HG02943 (cell line): Measurements from ENCODE around the gene CPPED1.

Source experiments
- ATAC-seq: cut with Tn5 transposase; IDR thresholded peaks from one replicate; pipeline ENCODE4 v1.9.1; 2021; ENCODE audit warnings: mild to moderate bottlenecking, low read depth, moderate library complexity; ENCODE audit not compliant: unreplicated experiment

CPPED1 gene

GRCh38 chr16:12742741-12743140, 60.9 kb downstream of the CPPED1 start:
- no peak for ATAC-seq

DNA sequence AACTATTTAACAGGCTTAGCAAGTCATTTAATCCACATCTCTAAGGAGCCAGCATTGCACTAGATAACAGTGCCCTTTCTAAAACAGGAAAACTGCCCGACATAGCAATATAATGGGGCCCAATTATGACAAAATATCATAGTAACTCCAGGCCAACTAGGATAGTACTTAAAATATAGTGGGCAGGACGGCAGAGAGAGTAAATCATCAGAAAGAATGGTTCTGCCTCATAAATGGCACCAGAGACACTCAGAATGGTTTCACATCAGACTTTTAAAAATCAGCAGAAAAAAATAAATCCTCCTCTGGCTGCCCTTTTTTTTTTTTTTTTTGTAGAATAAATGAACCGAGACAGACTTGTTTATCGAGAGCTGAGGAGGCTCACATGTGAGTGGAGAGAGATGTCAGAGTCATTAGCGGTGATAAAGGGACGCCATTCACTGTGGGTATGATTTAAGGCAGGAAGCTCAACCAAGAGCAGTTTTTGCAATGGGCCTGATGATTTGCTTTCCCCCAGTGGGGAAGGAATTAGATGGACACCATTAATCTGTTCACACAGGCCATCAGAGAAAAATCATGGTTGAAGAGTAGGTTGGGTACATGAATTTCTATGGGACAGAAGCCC, 62.6 kb downstream of the CPPED1 start:
- no peak for ATAC-seq

DNA sequence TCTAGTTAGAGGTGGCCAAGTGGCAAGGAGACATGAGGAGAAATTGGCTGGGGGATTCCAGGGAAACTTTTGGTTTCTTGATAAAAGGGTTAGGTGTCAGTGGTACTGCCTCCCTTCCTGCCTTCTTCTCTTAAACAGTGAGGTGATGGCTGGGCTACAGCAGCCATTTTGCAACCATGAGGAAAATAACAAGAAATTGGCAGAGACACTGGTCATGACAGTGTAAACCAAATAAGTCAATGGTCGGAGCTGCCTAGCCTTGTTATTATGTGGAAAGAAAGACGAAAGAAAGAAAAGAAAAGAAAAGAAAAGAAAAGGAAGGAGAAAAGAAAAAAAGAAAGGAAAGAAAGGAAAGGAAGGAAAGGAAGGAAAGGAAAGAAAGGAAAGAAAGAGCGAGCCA, 63.9 kb downstream of the CPPED1 start:
- ATAC-seq, result no peak

GRCh38 chr16:12737563-12737962, 66.1 kb downstream of the CPPED1 start:
- no peak for ATAC-seq

- ATAC-seq, result no peak
These were observed 67.9 kb downstream of the CPPED1 start for GRCh38 chr16:12735805-12736204.

DNA sequence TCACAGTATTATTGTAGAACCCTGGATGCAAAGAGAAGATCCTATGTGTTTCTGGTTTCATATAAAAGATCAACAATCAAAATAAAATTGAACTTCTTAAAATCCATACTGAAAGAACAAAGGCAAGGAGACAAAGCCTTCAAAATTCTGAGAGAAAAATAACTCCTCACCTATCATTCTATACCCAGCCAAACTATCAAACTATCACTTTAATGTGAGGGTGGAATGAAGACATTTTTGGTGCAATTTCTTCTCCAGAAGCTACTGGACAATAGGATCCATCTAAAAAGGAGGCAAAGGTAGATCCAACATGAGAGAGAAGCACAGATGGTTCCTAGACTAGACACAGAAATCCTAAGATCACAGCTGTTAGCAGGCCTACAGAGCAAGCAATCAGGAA, 71.1 kb downstream of the CPPED1 start:
- ATAC-seq, result no peak

DNA sequence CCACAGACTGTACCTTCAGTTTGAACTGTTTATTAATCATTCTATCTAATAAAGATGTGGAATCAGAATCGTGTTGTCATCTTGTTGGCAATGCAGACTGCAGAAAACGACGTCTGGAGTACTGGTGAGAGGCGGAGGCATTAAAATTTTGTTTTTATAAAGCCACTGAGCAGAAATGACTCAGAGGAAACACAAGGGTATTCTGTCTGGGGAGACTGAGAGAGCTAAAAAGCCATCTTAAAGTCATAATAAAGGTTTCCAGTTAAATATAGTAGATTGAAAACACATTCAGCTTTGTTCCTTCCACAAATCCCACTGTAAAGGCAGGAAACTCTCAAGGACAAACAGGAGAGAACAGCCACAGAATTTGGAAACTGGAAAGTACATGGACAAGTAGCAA, 74.2 kb downstream of the CPPED1 start:
- ATAC-seq, result no peak

GRCh38 chr16:12728469-12728868, 75.2 kb downstream of the CPPED1 start:
- ATAC-seq, result no peak

DNA sequence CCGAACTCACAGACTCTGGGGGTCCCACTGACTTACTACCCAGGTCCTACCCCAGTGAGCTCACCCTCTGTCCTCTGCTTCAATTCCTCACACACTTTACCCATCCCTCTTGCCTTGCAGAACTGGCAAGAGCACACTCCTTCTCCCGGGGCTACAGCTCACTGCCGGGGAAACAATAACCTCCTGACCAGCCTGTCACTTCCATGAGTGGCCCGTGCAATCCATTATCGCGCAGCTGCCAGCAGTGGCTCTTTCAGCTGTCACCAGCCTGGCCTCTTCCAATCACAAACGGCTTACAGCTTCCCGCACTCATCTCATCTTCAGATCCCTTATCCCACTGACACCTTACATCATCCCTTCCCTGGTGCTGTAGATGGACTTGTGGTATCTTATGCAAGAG, 79.5 kb downstream of the CPPED1 start:
- no peak for ATAC-seq

DNA sequence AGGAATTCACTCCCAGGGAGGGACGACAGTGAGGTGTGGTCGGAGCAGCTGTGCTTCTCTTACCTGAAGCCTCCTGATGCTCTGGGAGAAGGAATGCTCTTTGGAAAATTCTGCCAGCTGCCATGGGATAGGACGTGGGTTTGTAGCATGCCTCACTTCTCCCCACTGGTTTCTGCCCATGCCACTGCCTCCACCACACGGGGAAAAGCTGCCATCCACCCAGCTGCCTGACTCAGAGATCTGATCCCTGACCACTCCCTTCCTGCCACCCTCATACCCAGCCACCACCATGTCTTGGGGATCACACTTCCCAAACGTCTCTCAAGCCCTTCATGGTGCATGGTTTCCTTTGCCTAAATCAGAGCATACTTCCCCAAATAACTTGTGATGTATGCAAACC, 80.0 kb downstream of the CPPED1 start:
- ATAC-seq, result no peak

DNA sequence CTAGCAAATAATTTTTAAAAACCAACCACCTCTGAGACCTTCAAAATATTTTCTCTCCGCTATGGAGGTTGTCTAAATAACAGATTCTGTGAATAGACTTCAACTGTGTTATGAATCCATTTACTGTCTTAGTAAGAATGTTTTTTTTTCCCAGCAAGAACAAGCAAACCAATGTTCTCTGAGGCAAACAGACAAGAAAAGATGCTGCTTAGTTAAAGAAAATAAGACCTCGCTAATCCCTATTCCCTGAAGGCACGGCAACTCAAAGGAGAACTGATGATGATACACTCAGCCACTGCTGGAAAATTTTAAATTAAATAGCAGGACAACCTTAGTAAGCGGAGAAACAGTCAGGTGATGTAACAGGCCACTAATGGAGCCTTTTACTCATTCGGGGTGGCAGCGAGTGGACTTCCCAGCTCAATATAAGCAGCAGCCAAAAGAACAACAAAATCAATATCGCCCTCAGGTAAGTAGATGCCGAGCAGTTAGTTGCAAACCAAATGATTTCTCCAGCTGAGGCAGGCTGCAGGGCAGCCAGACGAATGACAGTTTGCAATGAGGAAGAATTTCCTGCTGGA, 81.8 kb downstream of the CPPED1 start:
- ATAC-seq, result no peak

- ATAC-seq, result no peak
These were observed 83.7 kb downstream of the CPPED1 start for GRCh38 chr16:12719972-12720371.

- ATAC-seq, result no peak
These were observed 87.0 kb downstream of the CPPED1 start for GRCh38 chr16:12716658-12717057.

DNA sequence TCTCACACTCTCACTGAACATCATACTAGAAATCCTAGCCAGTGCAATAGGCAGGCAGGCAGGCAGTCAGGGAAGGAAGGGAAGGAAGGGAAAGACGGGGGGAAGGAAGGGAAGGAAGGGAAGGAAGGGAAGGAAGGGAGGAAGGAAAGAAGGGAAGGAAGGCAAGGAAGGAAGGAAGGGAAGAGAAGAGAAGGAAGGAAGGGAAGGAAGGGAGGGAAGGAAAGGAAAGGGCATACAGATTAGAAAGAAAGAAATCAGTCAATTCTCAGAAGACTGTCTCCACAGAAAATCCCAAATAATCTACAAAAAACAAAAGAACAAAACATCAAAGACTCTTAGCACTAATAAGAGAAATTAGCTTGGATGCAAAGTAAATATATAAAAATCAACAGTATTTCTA, 93.9 kb downstream of the CPPED1 start:
- ATAC-seq, result no peak

GRCh38 chr16:12708266-12708665, 95.4 kb downstream of the CPPED1 start:
- no peak for ATAC-seq

DNA sequence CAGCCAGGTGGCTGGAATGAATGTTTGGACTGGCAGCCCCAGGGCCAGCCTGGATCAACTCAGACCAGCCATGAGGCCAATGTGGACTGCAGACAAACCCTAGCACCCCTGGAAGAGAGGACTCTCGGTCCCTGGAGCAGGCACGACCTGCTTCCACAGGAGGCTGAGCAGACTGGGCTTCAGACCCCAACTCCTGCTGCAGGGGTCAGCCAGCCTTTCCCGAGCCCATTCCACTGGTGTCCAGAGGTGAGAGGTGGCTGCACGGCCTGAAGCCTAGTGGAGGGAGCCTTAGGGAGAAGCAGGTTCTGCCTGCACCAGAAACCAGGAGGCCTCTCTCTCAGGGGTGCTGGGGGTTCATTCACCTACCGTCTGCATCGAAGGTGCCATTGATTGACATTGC, 97.1 kb downstream of the CPPED1 start:
- no peak for ATAC-seq

DNA sequence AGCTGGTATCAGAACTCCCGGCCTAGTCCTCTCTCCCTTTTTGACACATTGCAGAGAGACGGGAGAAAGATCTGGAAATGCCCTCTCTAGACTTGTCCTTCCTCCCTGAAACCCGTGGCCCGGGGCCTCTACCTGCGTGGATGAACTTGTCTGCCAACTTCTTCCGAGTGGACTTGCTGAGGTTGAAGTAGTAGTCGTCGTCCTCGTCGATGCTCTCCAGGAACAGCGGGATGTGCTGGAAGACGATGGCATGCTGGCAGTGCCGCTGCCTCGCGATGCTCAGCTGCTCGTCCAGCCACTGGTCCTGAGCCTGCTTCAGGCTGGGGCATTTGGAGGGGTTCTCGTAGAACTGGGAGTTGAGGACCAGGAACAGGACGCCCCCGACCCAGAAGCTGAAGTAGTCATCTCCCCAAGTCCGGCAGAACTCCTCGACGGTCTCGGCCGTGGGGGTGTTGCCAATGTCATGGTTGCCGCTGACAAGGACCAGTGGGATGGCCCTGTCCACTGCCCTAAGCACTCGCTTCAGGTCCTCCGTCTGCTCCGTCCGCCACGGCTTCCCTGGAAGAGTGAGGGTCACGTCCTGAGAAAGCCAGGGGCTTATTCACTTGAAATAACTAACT, 99.1 kb downstream of the CPPED1 start:
- ATAC-seq, result no peak

DNA sequence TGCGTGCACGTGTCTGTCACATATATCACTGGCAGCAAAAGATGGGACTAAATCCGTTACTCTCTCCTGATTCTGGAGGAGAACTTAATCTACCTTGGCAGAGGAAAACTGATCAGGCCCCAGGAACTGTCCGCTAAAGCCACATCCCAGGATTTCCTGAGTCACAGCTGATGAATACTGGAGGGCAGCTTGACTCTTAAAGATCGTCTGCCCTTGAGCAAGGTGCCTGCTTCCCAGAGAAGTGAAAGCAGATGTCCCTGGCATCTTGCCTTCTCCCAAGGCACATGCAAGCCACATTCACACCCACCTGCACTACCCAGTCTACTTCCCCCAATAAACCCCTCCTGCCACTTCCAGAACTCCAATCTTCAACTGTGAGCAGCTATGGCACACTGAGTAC, 99.8 kb downstream of the CPPED1 start:
- ATAC-seq, result no peak

DNA sequence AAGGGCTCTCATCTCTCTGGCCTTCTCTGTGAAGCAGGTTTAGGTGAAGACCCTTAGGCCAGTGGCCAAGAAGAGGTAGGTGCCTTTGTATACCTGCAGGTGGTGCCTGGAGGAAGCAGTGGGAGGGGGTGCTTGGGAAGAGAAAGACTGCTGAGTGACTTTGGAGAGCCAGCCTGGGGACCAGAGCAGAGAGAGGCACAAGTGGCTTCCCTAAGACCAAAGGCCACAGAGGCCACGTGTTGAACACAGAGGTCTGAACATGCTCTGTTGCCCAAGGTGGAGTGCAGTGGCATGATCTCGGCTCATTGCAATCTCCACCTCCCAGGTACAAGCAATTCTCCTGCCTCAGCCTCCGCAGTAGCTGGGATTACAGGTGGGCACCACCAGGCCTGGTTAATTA, 103.5 kb downstream of the CPPED1 start:
- no peak for ATAC-seq

- no peak for ATAC-seq
These were observed 104.5 kb downstream of the CPPED1 start for GRCh38 chr16:12699161-12699560.

GRCh38 chr16:12697437-12697836, 106.2 kb downstream of the CPPED1 start:
- ATAC-seq, result no peak

DNA sequence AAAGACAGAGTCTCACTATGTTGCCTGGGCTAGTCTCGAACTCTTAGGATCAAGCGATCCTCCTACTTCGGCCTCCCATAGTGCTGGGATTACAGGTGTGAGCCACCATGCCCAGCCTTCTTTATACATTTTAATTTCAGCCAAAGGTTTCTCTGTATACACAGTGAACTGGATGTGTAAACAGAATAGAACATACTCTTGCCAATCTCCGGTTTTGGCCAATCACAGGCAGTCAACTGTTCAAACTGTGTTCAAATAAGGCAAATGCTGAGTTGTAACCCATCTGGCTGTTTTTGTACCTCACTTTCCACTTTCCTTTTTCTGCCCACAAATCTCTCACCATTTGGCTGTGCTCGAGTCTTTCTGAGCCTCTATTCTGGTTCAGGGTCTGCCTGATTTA, 108.2 kb downstream of the CPPED1 start:
- ATAC-seq, result no peak
